Upper lobe of left lung (tissue), 4 donors: ENCODE measurements around the gene BMPR1B.
"Not testable (repeated sequence)": the region's sequence is repeated elsewhere in the genome, so short reads cannot be mapped to it uniquely, and the experiment has no call there.

ENCODE experiments used
- CTCF ChIP-seq, 6 experiments: fragments of 450-650 bp in 4 of 6; fragments of 200-600 bp in 2 of 6; sonication (generic) in 2 of 6; IDR thresholded peaks; one replicate each; pipeline ENCODE4 v1.5.1; 2016 to 2019; ENCODE audit warnings: antibody characterized with exemption in 6 of 6
- POLR2A ChIP-seq, 4 donors: fragments of 450-650 bp; IDR thresholded peaks; one replicate each; pipeline ENCODE4 v1.5.1; 2016 to 2017; ENCODE audit warnings: antibody characterized with exemption in 4 of 4, mild to moderate bottlenecking in 2 of 4
- POLR2AphosphoS5 ChIP-seq, 2 donors: sonication (generic); formaldehyde crosslinking; IDR thresholded peaks; one replicate each; pipeline ENCODE4 v1.5.1; 2017; ENCODE audit warnings: antibody characterized with exemption in 2 of 2

- not testable (repeated sequence) for TF ChIP-seq CTCF, POLR2AphosphoS5, POLR2A (IDR thresholded peaks at IDR 0.05)
Observed at GRCh38 chr4:94841166-94841863, 83.6 kb downstream of the BMPR1B start.
